Omental fat pad (tissue), 4 donors: Measurements from ENCODE around the gene LIN28A. TPM values are rescaled to one million over a fixed set of nuclear protein-coding genes. Genes with fewer than 3 reads are reported as not detected.

ENCODE experiments used
- ATAC-seq: fragments of 150-250 bp; one replicate; pipeline ENCODE4 v1.9.1; 2016; ENCODE audit warnings: mild to moderate bottlenecking, moderate library complexity; ENCODE audit not compliant: low FRiP score
- DNase-seq: peaks from one replicate; pipeline ENCODE4 v3.0.0-alpha.2; 2019; ENCODE audit warnings: low spot score
- CTCF ChIP-seq, 3 donors: fragments of 450-650 bp; IDR thresholded peaks; one replicate each; pipeline ENCODE4 v1.5.1; 2016 to 2017; ENCODE audit warnings: antibody characterized with exemption in 3 of 3, mild to moderate bottlenecking in 3 of 3, moderate library complexity in 2 of 3
- total RNA-seq, 4 donors: library from RNA; depleted of rRNA; stranded (reverse); fragments of >200 nt; gene quantifications; one replicate each; pipeline ENCODE4 v1.1.0, GENCODE V29; 2016

Gene LIN28A
- total RNA-seq, 4 donors from 2014 or later, result not detected

- DNase-seq (no peak), ATAC-seq (no peak)
- no peak for TF ChIP-seq CTCF (IDR thresholded peaks at IDR 0.05)
Measured at GRCh38 chr1:26459148-26459547, 48.5 kb downstream of the LIN28A start.

DNA sequence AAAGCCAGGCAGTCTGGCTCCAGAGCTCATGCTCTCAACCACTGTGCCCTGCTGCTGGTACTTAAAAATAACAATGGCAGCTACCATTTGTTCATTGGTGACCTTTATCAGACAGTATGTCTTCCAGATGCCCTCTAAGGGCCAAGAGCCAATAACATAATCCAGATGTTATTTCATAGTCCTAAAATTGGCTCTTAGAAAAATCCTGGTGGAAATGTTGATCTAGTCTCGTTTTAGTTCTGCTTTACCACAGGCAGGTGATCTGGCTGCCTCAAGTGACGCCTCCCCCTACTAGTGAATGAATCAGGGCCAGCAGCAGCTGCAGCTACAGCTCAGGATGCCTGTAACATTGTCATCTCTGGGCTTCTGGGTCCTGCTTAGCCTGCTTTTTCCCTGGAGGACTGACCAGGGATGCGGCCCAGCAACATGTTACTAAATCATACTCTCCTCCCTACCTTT lies 49.0 kb downstream of the LIN28A start:
- TF ChIP-seq CTCF (IDR thresholded peaks at IDR 0.05), result no peak
- DNase-seq, result no peak
- no peak for ATAC-seq

DNA sequence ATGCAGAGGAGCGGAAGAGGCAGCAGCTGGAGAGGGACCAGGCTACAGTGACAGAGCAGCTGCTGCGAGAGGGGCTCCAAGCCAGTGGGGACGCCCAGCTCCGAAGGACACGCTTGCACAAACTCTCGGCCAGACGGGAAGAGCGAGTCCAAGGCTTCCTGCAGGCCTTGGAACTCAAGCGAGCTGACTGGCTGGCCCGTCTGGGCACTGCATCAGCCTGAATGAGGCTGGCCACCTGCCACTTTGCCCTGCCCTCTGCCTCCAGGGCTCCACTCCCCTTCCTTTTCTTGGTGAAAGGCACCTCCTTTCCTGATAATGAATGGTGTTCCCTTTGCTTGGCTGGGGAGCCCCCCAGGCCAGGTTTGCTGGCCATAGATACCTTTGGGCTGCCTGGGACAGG lies 58.3 kb downstream of the LIN28A start:
- TF ChIP-seq CTCF (IDR thresholded peaks at IDR 0.05), result no peak
- ATAC-seq (no peak), DNase-seq (no peak)

GRCh38 chr1:26469558-26469957 lies 58.9 kb downstream of the LIN28A start:
- no peak for TF ChIP-seq CTCF (IDR thresholded peaks at IDR 0.05)
- no peak for ATAC-seq

GRCh38 chr1:26470878-26471497 lies 60.4 kb downstream of the LIN28A start:
- no peak for TF ChIP-seq CTCF (IDR thresholded peaks at IDR 0.05)
- DNase-seq, result no peak
- no peak for ATAC-seq

More at GRCh38 chr1:26469558-26469957, 58.9 kb downstream of the LIN28A start:
- DNase-seq, result no peak

DNA sequence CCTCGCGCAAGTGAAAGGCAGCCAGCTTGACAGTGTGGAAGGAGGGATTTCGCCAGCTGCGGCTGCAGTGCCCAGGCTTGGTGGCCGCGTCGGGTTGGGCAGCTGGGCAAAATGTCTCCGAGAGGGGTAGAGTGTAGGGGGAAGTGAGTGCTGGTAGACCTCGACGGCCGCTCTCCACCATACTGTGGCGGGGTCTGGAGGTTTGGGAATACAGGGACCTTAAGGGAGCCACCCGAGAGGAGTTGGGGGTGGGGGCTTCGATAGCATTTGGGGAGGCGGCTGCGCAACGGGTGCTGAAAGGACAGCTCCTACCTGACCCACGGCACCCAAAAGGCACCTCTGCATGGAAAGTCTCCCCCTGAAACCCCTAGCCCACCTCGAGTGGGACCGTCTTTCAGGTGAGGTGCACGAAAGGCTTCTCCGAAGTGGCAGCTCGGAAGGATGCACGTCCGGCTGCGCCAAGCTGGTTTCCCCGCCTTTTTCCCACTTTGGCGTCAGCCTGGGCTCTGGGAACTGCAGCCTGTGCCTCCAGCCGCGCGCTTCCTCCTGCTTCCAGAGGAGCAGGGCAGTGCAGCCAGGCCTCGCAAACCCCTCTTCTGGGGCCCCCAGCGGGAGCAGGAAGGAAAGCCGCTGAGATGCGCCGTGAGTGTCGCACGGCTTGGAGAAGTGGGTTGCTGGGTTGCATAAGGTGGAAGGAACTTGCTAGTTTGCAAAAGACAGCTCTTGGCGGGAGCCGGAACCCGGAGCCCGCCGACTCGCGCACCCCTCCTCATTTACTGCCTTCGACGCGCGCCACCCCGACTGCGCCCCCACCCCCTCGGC lies 61.1 kb downstream of the LIN28A start:
- no peak for TF ChIP-seq CTCF (IDR thresholded peaks at IDR 0.05)
- ATAC-seq, result peak; percentile 43
- DNase-seq, result no peak
